Keratinocyte (primary cell): ENCODE measurements around the gene ANKRD49. TPM values are rescaled to one million over a fixed set of nuclear protein-coding genes. Genes with fewer than 3 reads are reported as not detected.

Experiments
- DNase-seq: peaks from one replicate; pipeline ENCODE4 v3.0.0-alpha.2; 2011; ENCODE audit warnings: low read depth, missing footprints, low spot score
- FAIRE-seq: peaks from 2 replicates; lab custom pipeline; 2011; peaks lifted over from hg19 to GRCh38; lab: Jason Lieb, UNC
- H2AFZ ChIP-seq: 2 replicates; pipeline ENCODE4 v1.6.0; 2012; ENCODE audit warnings: low read length, control low read depth, inconsistent platforms; ENCODE audit not compliant: control insufficient read depth
- H3K27ac ChIP-seq: 2 replicates; pipeline ENCODE4 v1.5.1; 2011; ENCODE audit warnings: low read length; ENCODE audit not compliant: control insufficient read depth, insufficient read depth
- H3K27me3 ChIP-seq: 3 replicates; pipeline ENCODE4 v1.6.0; 2011; ENCODE audit warnings: low read length; ENCODE audit not compliant: control insufficient read depth, insufficient read depth; ENCODE audit errors: extremely low read depth
- H3K36me3 ChIP-seq, 2 experiments: 2 replicates in 1 of 2; 3 replicates in 1 of 2; pipeline ENCODE4 v1.5.1; 2011; ENCODE audit warnings: low read length in 2 of 2, mild to moderate bottlenecking in 1 of 2; ENCODE audit not compliant: control insufficient read depth in 2 of 2, insufficient read depth in 2 of 2; ENCODE audit errors: extremely low read depth in 1 of 2
- H3K4me1 ChIP-seq: 3 replicates; pipeline ENCODE4 v1.5.1; 2011; ENCODE audit warnings: low read length; ENCODE audit not compliant: control insufficient read depth, insufficient read depth; ENCODE audit errors: extremely low read depth
- H3K4me2 ChIP-seq: 3 replicates; pipeline ENCODE4 v1.6.0; 2011; ENCODE audit warnings: low read depth, low read length; ENCODE audit not compliant: control insufficient read depth, insufficient read depth; ENCODE audit errors: extremely low read depth
- H3K4me3 ChIP-seq, 3 experiments: fragments of 200-600 bp in 1 of 3; sonication (generic) in 1 of 3; 2 replicates in 2 of 3; 3 replicates in 1 of 3; pipeline ENCODE4 v1.5.1; 2011 to 2016; ENCODE audit warnings: low read length in 3 of 3, mild to moderate bottlenecking in 3 of 3, control low read depth in 2 of 3, inconsistent platforms in 1 of 3, low read depth in 1 of 3, mixed read lengths in 1 of 3, mixed run types in 1 of 3, moderate library complexity in 1 of 3; ENCODE audit not compliant: control insufficient read depth in 2 of 3, insufficient read depth in 2 of 3; ENCODE audit errors: extremely low read depth in 1 of 3
- H3K79me2 ChIP-seq: 2 replicates; pipeline ENCODE4 v1.6.0; 2012; ENCODE audit warnings: low read length; ENCODE audit not compliant: control insufficient read depth, insufficient read depth
- H3K9ac ChIP-seq: 3 replicates; pipeline ENCODE4 v1.6.0; 2011; ENCODE audit warnings: low read length; ENCODE audit not compliant: control insufficient read depth, insufficient read depth; ENCODE audit errors: extremely low read depth
- H3K9me1 ChIP-seq: 3 replicates; pipeline ENCODE4 v1.6.0; 2011; ENCODE audit warnings: low read length; ENCODE audit not compliant: control insufficient read depth, insufficient read depth; ENCODE audit errors: extremely low read depth
- H3K9me3 ChIP-seq: 2 replicates; pipeline ENCODE4 v1.5.1; 2012; ENCODE audit warnings: low read depth, low read length; ENCODE audit not compliant: control insufficient read depth
- H4K20me1 ChIP-seq: 3 replicates; pipeline ENCODE4 v1.6.0; 2011; ENCODE audit warnings: low read length; ENCODE audit not compliant: control insufficient read depth, insufficient read depth; ENCODE audit errors: extremely low read depth
- EZH2 ChIP-seq: IDR thresholded peaks from one replicate; pipeline ENCODE4 v1.6.1; 2012; ENCODE audit warnings: inconsistent platforms, mild to moderate bottlenecking, low read length, moderate library complexity
- dilution Hi-C: fragments of 300-500 bp; cut with MboI; formaldehyde crosslinking; loops from one replicate; pipeline ENCODE4 v1.7.0; 2020; ENCODE audit warnings: low sequenced_read_pairs; ENCODE audit not compliant: extremely low pct_ligation_motif_present
- polyA plus RNA-seq, 5 experiments: library from polyadenylated mRNA; depleted of rRNA in 3 of 5; stranded (reverse) in 3 of 5; stranded (forward) in 1 of 5; unstranded in 1 of 5; fragments of >200 nt; gene quantifications; 1 replicate in 1 of 5; 2 replicates in 3 of 5; 3 replicates in 1 of 5; pipeline versions ENCODE4 v1.2.1 to v1.2.3, GENCODE V29; 2011 to 2012; ENCODE audit warnings: missing spikeins in 2 of 5, low read depth in 1 of 5, low replicate concordance in 1 of 5
- TF ChIP-seq, protein P1 (sequence below), 3 experiments: IDR thresholded peaks in 1 of 3; conservative IDR thresholded peaks in 1 of 3; optimal IDR thresholded peaks in 1 of 3; 2 replicates in 2 of 3; 3 replicates in 1 of 3; pipeline versions ENCODE3 to v1.5.1; 2011; ENCODE audit warnings: low read length in 3 of 3, mild to moderate bottlenecking in 3 of 3, moderate library complexity in 2 of 3, control low read depth in 1 of 3, inconsistent platforms in 1 of 3; ENCODE audit not compliant: insufficient read depth in 2 of 3; ENCODE audit errors: extremely low read depth in 1 of 3

ANKRD49 gene
- polyA plus RNA-seq, 1 donor (not counting 4 experiments of a cell fraction or from before 2014, with no cell fraction given), result 17.1 TPM

DNA sequence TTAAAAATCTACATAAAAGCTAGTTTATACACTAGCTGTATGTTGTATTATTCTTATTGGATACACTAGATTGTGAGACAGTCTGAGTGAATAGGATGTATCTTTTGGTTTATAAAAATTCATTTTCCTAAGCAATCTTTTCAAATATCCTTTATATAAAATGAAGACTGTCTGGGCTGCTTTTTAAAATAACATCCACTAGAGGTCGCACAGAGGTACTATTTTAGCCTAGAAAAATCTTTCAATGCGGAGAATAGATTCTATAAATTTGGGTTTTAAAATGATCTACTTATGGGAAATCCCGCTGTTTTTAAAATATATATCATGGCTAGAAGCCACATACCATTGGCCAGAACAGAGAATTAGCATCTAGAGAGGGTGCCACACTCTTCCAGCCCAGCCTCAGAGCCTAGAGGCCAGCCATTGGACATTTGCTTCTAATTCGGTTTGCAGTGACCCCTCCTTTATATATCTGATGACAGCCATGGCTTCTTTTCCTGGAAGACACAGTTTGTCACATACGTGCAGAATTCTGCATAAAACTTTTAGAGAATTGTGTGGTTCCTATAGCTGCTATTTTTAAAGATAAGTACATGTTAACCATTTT lies 25.8 kb downstream of the ANKRD49 start:
- Histone ChIP-seq H3K4me1 (peaks cover 5% of the 10 kb centered on the region), H2AFZ (no peak overlapping the region), H3K27me3 (no peaks in the 10 kb centered on the region), H3K9me3 (no peaks in the 10 kb centered on the region), H3K36me3 (no peaks in the 10 kb centered on the region), H3K9me1 (no peaks in the 10 kb centered on the region), H3K79me2 (no peaks in the 10 kb centered on the region), H4K20me1 (no peaks in the 10 kb centered on the region), H3K27ac (no peak overlapping the region), H3K4me3 (no peak overlapping the region), H3K4me2 (no peak overlapping the region), H3K9ac (no peak overlapping the region)
- no peak for TF ChIP-seq EZH2
- TF ChIP-seq, protein P1, sequence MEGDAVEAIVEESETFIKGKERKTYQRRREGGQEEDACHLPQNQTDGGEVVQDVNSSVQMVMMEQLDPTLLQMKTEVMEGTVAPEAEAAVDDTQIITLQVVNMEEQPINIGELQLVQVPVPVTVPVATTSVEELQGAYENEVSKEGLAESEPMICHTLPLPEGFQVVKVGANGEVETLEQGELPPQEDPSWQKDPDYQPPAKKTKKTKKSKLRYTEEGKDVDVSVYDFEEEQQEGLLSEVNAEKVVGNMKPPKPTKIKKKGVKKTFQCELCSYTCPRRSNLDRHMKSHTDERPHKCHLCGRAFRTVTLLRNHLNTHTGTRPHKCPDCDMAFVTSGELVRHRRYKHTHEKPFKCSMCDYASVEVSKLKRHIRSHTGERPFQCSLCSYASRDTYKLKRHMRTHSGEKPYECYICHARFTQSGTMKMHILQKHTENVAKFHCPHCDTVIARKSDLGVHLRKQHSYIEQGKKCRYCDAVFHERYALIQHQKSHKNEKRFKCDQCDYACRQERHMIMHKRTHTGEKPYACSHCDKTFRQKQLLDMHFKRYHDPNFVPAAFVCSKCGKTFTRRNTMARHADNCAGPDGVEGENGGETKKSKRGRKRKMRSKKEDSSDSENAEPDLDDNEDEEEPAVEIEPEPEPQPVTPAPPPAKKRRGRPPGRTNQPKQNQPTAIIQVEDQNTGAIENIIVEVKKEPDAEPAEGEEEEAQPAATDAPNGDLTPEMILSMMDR (optimal IDR thresholded peaks at IDR 0.05 in 1 of 3, IDR thresholded peaks at IDR 0.05 in 1 of 3, conservative IDR thresholded peaks at IDR 0.05 in 1 of 3; ENCODE audit: extremely low read depth in 1 of 3, insufficient read depth in 2 of 3, low read length in 3 of 3), result peak in 1 of 3 experiments; percentile 32
- dilution Hi-C loops, result no loop called here
- DNase-seq (no peak), FAIRE-seq (no peak)

DNA sequence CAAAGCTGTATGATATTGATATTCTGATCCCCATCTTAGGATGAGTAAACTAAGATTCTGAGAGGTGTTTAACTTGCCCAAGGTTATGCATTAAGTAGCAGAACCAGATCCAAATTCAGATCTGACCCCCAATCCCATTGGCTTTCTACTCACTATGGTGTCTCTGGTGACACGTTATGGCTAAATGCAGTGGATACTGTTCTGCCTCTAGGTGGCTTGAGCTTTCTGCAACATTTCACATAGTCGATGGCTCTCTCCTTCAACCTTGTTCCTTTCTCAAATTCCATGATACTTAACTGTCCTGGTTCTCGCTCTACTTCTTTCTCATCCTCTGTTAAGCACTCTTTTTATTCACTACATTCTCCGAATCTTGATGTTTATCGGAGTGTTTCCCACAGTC lies 27.9 kb downstream of the ANKRD49 start:
- Histone ChIP-seq H3K4me2 (no peak overlapping the region), H3K9ac (no peak overlapping the region), H3K4me1 (peaks cover 21% of the 10 kb centered on the region), H3K79me2 (no peaks in the 10 kb centered on the region), H3K27me3 (no peaks in the 10 kb centered on the region), H3K9me3 (no peaks in the 10 kb centered on the region), H3K36me3 (no peaks in the 10 kb centered on the region), H3K9me1 (no peaks in the 10 kb centered on the region), H3K4me3 (no peak overlapping the region), H4K20me1 (no peaks in the 10 kb centered on the region), H3K27ac (no peak overlapping the region), H2AFZ (no peak overlapping the region)
- no peak for TF ChIP-seq EZH2
- TF ChIP-seq, protein P1 (optimal IDR thresholded peaks at IDR 0.05 in 1 of 3, IDR thresholded peaks at IDR 0.05 in 1 of 3, conservative IDR thresholded peaks at IDR 0.05 in 1 of 3; ENCODE audit: extremely low read depth in 1 of 3, insufficient read depth in 2 of 3, low read length in 3 of 3), result peak; percentile 33 to 58 (median 39)
- DNase-seq (no peak), FAIRE-seq (peak; percentile 34)
- dilution Hi-C loops, result no loop called here
